ENCODE data around the gene POLD4.

GRCh38 chr11:67351275-67352005, 1.9 kb downstream of the POLD4 start:
- TF ChIP-seq, protein P1, sequence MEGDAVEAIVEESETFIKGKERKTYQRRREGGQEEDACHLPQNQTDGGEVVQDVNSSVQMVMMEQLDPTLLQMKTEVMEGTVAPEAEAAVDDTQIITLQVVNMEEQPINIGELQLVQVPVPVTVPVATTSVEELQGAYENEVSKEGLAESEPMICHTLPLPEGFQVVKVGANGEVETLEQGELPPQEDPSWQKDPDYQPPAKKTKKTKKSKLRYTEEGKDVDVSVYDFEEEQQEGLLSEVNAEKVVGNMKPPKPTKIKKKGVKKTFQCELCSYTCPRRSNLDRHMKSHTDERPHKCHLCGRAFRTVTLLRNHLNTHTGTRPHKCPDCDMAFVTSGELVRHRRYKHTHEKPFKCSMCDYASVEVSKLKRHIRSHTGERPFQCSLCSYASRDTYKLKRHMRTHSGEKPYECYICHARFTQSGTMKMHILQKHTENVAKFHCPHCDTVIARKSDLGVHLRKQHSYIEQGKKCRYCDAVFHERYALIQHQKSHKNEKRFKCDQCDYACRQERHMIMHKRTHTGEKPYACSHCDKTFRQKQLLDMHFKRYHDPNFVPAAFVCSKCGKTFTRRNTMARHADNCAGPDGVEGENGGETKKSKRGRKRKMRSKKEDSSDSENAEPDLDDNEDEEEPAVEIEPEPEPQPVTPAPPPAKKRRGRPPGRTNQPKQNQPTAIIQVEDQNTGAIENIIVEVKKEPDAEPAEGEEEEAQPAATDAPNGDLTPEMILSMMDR (IDR thresholded peaks at IDR 0.05) = peak; percentile 91 to 97
- TF ChIP-seq EP300 (IDR thresholded peaks at IDR 0.05) = no peak

Measured in suprapubic skin (tissue), 3 donors.